Ovary (tissue), 9 donors: Measurements from ENCODE around the gene FAM156B. TPM values are rescaled to one million over a fixed set of nuclear protein-coding genes. Genes with fewer than 3 reads are reported as not detected.
"Not testable (repeated sequence)": the region's sequence is repeated elsewhere in the genome, so short reads cannot be mapped to it uniquely, and the experiment has no call there.

Experiments used
- DNase-seq, 5 donors: peaks; one replicate each; pipeline ENCODE4 v3.0.0-alpha.2; 2019 to 2020
- H3K27ac ChIP-seq, 2 donors: fragments of 200-600 bp; one replicate each; pipeline versions ENCODE4 v1.5.1 to v1.8.0; 2019 to 2022
- H3K27me3 ChIP-seq: fragments of 200-600 bp; one replicate; pipeline ENCODE4 v1.8.0; 2022
- H3K36me3 ChIP-seq: fragments of 200-600 bp; sonication (generic); one replicate; pipeline ENCODE4 v1.5.1; 2019
- H3K4me1 ChIP-seq: one replicate; pipeline ENCODE4 v1.8.1; 2013; ENCODE audit warnings: mild to moderate bottlenecking, moderate library complexity; ENCODE audit not compliant: insufficient read depth
- H3K4me3 ChIP-seq: fragments of 200-600 bp; sonication (generic); one replicate; pipeline ENCODE4 v1.5.1; 2017
- H3K9me3 ChIP-seq, 2 donors: fragments of 200-600 bp in 1 of 2; sonication (generic) in 1 of 2; one replicate each; pipeline versions ENCODE4 v1.5.1 to v1.8.1; 2013 to 2019; ENCODE audit warnings: mild to moderate bottlenecking in 1 of 2, moderate library complexity in 1 of 2
- EP300 ChIP-seq: sonication (generic); formaldehyde crosslinking; IDR thresholded peaks from one replicate; pipeline ENCODE4 v1.6.1; 2017; ENCODE audit warnings: antibody characterized with exemption
- POLR2A ChIP-seq: fragments of 450-650 bp; IDR thresholded peaks from one replicate; pipeline ENCODE4 v1.6.1; 2017; ENCODE audit warnings: antibody characterized with exemption, mild to moderate bottlenecking, moderate library complexity
- WGBS, 3 donors: extraction: QIAGEN DNeasy Blood & Tissue Kit in 1 of 3; methylation state at CpG; one replicate each; pipeline versions ENCODE4 v1.1.5 to v1.1.7; 2013 to 2017; 5-methylcytosine and 5-hydroxymethylcytosine counted together
- intact Hi-C, 4 donors: fragments of 100-400 bp; cut with DNase I; formaldehyde crosslinking; loops; one replicate each; pipeline versions ENCODE4 v1.11.0 to v1.15.1; 2022 to 2023
- polyA plus RNA-seq, 2 donors: library from polyadenylated mRNA; stranded (reverse); fragments of 200-250 nt in 1 of 2; fragments of 350-450 nt in 1 of 2; fragmentation: Illumina TruSeq in 1 of 2; extraction: RNeasy Lipid Tissue Mini Kit (QIAGEN cat#74804) in 1 of 2; gene quantifications; one replicate each; pipeline ENCODE4 v1.2.3, GENCODE V29; 2013 to 2014
- total RNA-seq, 7 donors: library from RNA; depleted of rRNA in 2 of 7; stranded (reverse); fragments of >200 nt in 2 of 7; fragmentation: NEBNext Ultra II Directional in 3 of 7; extraction: Animal tissue kit (Norgen Biotek cat#: 25700) in 3 of 7; gene quantifications; one replicate each; pipeline versions ENCODE4 v1.1.0 to v1.2.4, GENCODE V29; 2016 to 2023
- TF ChIP-seq, protein P1 (sequence below), 3 donors: fragments of 450-650 bp in 2 of 3; fragments of 200-600 bp in 1 of 3; IDR thresholded peaks; one replicate each; pipeline versions ENCODE4 v1.5.1 to v1.8.0; 2016 to 2022; ENCODE audit warnings: antibody characterized with exemption in 3 of 3, mild to moderate bottlenecking in 1 of 3
- donor health status: DM: no; HTN: no; CAD: no; lungs with moderate emphysema.
- donor health status: DM: no; HTN: no; CAD: no.
- donor health status: Bipolar disorder and iron deficiency.
- donor health status: DM: yes; HTN: yes; CAD: no.
- donor health status: DM: no; HTN: no; CAD: no.
- donor health status: DM: yes; HTN: yes; CAD: no.

The FAM156B gene
- total and polyA plus RNA-seq, 9 donors = 2.2 to 22.9 (median 13.6) TPM

GRCh38 chrX:52867610-52868348 is 29.4 kb upstream of the FAM156B start, which contains the start of gene XAGE3:
Gene XAGE3 (minus strand): TSS chrX:52868083. CDS start chrX:52867133, 950 bp downstream.
- intact Hi-C loops = no loop called here
- TF ChIP-seq, protein P1, sequence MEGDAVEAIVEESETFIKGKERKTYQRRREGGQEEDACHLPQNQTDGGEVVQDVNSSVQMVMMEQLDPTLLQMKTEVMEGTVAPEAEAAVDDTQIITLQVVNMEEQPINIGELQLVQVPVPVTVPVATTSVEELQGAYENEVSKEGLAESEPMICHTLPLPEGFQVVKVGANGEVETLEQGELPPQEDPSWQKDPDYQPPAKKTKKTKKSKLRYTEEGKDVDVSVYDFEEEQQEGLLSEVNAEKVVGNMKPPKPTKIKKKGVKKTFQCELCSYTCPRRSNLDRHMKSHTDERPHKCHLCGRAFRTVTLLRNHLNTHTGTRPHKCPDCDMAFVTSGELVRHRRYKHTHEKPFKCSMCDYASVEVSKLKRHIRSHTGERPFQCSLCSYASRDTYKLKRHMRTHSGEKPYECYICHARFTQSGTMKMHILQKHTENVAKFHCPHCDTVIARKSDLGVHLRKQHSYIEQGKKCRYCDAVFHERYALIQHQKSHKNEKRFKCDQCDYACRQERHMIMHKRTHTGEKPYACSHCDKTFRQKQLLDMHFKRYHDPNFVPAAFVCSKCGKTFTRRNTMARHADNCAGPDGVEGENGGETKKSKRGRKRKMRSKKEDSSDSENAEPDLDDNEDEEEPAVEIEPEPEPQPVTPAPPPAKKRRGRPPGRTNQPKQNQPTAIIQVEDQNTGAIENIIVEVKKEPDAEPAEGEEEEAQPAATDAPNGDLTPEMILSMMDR (IDR thresholded peaks at IDR 0.05) = no peak
- no peak for TF ChIP-seq EP300
- no peak for TF ChIP-seq POLR2A
- DNase-seq = no peak
- H3K4me1 ChIP-seq = no peaks in the 10 kb centered on the region
- 78 to 84% (median 80%) methylated on average over 35 of the region's 35 CpGs for WGBS, 3 donors
- H3K27ac ChIP-seq = no peak within 1 kb of the TSS
- no peak within 1 kb of the TSS for H3K4me3 ChIP-seq
- no peaks in the 10 kb centered on the region for H3K9me3 ChIP-seq
- no peaks in the 10 kb centered on the region for H3K36me3 ChIP-seq
- H3K27me3 ChIP-seq = no peaks in the 10 kb centered on the region

GRCh38 chrX:52870046-52870445 is 27.1 kb upstream of the FAM156B start:
- Histone ChIP-seq H3K4me1 (no peaks in the 10 kb centered on the region), H3K4me3 (no peak overlapping the region), H3K27ac (no peak overlapping the region), H3K36me3 (no peaks in the 10 kb centered on the region), H3K9me3 (no peaks in the 10 kb centered on the region), H3K27me3 (no peaks in the 10 kb centered on the region)
- TF ChIP-seq, protein P1 (IDR thresholded peaks at IDR 0.05) = no peak
- TF ChIP-seq EP300 = no peak
- no peak for TF ChIP-seq POLR2A
- no peak for DNase-seq
- WGBS, 3 donors = 29 to 49% (median 38%) methylated on average over 1 of the region's 1 CpG
- intact Hi-C loops = no loop called here

DNA sequence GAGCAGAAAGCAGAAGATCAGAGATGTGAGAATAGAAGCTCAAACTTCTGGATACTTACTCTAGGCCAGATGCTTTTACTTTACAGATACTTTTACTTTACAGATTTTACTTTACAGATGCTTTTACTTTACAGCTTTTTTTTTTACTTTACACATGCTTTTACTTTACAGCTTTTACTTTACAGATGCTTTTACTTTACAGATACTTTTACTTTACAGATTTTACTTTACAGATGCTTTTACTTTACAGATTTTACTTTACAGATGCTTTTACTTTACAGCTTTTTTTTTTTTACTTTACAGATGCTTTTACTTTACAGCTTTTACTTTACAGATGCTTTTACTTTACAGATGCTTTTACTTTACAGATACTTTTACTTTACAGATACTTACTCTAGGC is 23.3 kb upstream of the FAM156B start:
- H3K36me3 ChIP-seq, H3K4me3 ChIP-seq, H3K9me3 ChIP-seq, H3K4me1 ChIP-seq, H3K27me3 ChIP-seq, H3K27ac ChIP-seq, intact Hi-C loops, DNase-seq: not testable (repeated sequence)

- TF ChIP-seq POLR2A (no peak), EP300 (no peak)
- TF ChIP-seq, protein P1 (IDR thresholded peaks at IDR 0.05) = no peak
- 66 to 74% (median 68%) methylated on average over 5 of the region's 5 CpGs for WGBS, 3 donors
- intact Hi-C loops = no loop called here
- H3K27me3 ChIP-seq = no peaks in the 10 kb centered on the region
- no peaks in the 10 kb centered on the region for H3K9me3 ChIP-seq
- no peak overlapping the region for H3K4me3 ChIP-seq
- H3K27ac ChIP-seq = no peak overlapping the region
- no peaks in the 10 kb centered on the region for H3K36me3 ChIP-seq
- no peaks in the 10 kb centered on the region for H3K4me1 ChIP-seq
- no peak for DNase-seq
These were observed 22.5 kb upstream of the FAM156B start for GRCh38 chrX:52874661-52875060.

DNA sequence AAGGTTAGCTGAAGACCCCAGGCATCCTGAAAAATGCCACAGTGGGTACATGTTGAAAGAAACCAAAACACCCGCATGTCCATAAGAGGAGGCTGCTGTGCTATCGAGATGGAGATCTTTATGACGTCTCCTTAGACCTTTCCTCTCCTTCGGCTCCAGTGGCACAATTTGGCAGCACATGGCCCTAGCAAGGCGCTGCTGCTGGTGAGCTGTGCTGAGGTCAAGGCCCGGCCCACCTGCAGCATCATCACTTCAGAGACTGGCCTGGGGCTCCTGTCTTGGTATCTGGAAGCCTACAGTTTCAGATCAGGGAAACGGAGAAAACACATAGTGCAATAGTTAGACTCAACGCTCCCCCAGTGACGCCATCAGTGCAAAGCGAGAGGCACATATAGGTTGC is 21.7 kb upstream of the FAM156B start:
- H3K4me1 ChIP-seq, DNase-seq, H3K36me3 ChIP-seq, H3K27me3 ChIP-seq, H3K27ac ChIP-seq, H3K9me3 ChIP-seq, intact Hi-C loops, H3K4me3 ChIP-seq: not testable (repeated sequence)
- WGBS, 3 donors = 65 to 77% (median 74%) methylated on average over 10 of the region's 10 CpGs

DNA sequence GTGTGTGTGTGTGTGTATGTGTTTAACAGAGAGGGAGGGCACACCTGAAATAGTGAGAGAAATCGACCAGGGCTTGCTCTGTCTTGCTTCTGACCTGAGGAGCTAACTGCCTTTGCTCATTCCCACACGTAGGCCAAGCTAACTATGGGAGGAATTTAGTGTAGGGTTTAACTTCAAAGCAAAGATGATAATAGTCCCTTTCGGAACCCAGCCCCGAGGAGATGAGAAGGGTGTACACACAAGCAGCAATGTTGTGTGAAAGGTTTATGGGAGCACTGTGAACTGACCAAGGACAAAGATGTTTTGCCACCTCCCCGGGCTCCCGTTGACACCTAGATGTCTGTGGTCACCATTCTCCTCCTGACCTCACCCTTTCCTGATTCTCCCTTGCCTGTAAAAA is 20.7 kb upstream of the FAM156B start:
- not testable (repeated sequence) for H3K27me3 ChIP-seq

GRCh38 chrX:52887459-52887858 is 9.7 kb upstream of the FAM156B start:
- H3K4me1 ChIP-seq, intact Hi-C loops, H3K9me3 ChIP-seq, H3K36me3 ChIP-seq, H3K4me3 ChIP-seq, DNase-seq, H3K27ac ChIP-seq, H3K27me3 ChIP-seq: not testable (repeated sequence)
- no CpG with 5 or more reads among the region's 10 CpGs for WGBS, 3 donors

More for the DNA sequence above, 20.7 kb upstream of the FAM156B start:
- H3K9me3 ChIP-seq, DNase-seq, H3K36me3 ChIP-seq, H3K27ac ChIP-seq, intact Hi-C loops, H3K4me3 ChIP-seq, H3K4me1 ChIP-seq: not testable (repeated sequence)
- WGBS, 3 donors = 53 to 62% (median 55%) methylated on average over 6 of the region's 6 CpGs

DNA sequence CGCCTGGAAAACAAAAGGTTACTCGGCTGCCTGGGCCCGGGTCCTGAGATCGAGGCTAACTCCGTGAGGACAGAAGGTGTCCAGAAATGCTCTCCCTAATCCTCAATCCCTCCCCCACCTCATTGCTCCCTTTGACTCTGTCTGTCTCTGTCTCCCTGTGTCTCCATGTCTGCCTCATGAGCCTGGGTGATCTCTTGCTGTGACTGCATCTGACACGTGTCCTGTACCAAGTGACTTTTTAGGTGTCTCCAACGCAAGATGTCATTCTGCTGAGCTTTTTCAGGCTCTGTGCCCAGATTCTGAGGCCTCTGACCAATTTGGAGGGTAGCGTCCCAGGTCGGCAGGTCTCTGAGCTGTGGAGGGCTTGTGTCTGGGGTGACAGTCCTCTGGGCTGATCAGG is 9.0 kb upstream of the FAM156B start:
- DNase-seq, H3K36me3 ChIP-seq, intact Hi-C loops, H3K27ac ChIP-seq, H3K9me3 ChIP-seq, H3K27me3 ChIP-seq, H3K4me3 ChIP-seq, H3K4me1 ChIP-seq: not testable (repeated sequence)
- no CpG with 5 or more reads among the region's 9 CpGs for WGBS, 3 donors

DNA sequence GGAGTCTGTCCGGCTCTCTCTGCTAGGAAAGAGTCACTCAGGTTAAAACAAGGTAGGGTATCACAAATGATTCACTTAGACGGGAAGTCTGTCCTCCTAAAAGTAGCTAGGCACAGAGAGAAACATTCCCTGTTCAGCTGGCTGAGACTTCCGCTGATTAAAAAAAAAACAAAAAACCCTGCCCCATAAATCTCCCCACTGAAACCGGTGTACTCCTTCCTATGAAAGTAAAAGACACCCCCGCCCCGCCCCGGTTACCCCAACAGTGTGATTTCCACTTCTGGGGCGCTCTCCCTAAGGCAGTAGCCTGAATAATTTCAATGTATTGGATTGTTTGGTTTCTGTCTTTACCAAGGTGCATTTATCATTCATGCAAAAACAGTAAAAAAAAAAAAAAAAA is 692 bp upstream of the FAM156B start:
- H3K27me3 ChIP-seq, DNase-seq, H3K4me1 ChIP-seq, intact Hi-C loops, H3K27ac ChIP-seq, H3K4me3 ChIP-seq, H3K9me3 ChIP-seq, H3K36me3 ChIP-seq: not testable (repeated sequence)
- WGBS, 3 donors = no CpG with 5 or more reads among the region's 8 CpGs
